ENCODE results near the gene ELP4.

ELP4 gene

GRCh38 chr11:31780480-31780971, 271.0 kb downstream of the ELP4 start:
- H3K9me3 ChIP-seq (ENCODE audit: low read length), result no peaks in the 10 kb centered on the region
- H3K4me2 ChIP-seq (ENCODE audit: low read length), result no peak overlapping the region
- H3K4me1 ChIP-seq (ENCODE audit: insufficient read depth, low read length, severe bottlenecking), result no peaks in the 10 kb centered on the region
- no peaks in the 10 kb centered on the region for H3K27me3 ChIP-seq (ENCODE audit: insufficient read depth, low read length)
- no peak for TF ChIP-seq EZH2 (IDR thresholded peaks at IDR 0.05; ENCODE audit: borderline replicate concordance, low read length)
- no peak for TF ChIP-seq CTCF (IDR thresholded peaks at IDR 0.05; ENCODE audit: low read length)
- H3K79me2 ChIP-seq (ENCODE audit: insufficient read depth, low read length), result no peaks in the 10 kb centered on the region
- H3F3A ChIP-seq (ENCODE audit: insufficient read depth, low read length), result no peaks in the 10 kb centered on the region
- no peak overlapping the region for H3K4me3 ChIP-seq (ENCODE audit: low read depth, low read length, poor library complexity, severe bottlenecking)
- no peaks in the 10 kb centered on the region for H3K36me3 ChIP-seq (ENCODE audit: insufficient read depth, low read length)
- H3K9me2 ChIP-seq (ENCODE audit: low read depth, low read length), result no peaks in the 10 kb centered on the region
- no peak overlapping the region for H2AFZ ChIP-seq (ENCODE audit: low read length)
- H3K27ac ChIP-seq (ENCODE audit: low read depth, low read length, poor library complexity, severe bottlenecking), result no peak overlapping the region
- no peaks in the 10 kb centered on the region for H4K20me1 ChIP-seq (ENCODE audit: insufficient read depth, low read length)
- no peak overlapping the region for H3K9ac ChIP-seq (ENCODE audit: low read length)

GRCh38 chr11:31782257-31782656, 272.7 kb downstream of the ELP4 start:
- H3K36me3 ChIP-seq (ENCODE audit: insufficient read depth, low read length), result no peaks in the 10 kb centered on the region
- H3K4me2 ChIP-seq (ENCODE audit: low read length), result no peak overlapping the region
- no peaks in the 10 kb centered on the region for H3K79me2 ChIP-seq (ENCODE audit: insufficient read depth, low read length)
- no peaks in the 10 kb centered on the region for H4K20me1 ChIP-seq (ENCODE audit: insufficient read depth, low read length)
- no peaks in the 10 kb centered on the region for H3K9me3 ChIP-seq (ENCODE audit: low read length)
- no peak for TF ChIP-seq CTCF (IDR thresholded peaks at IDR 0.05; ENCODE audit: low read length)
- no peak for TF ChIP-seq EZH2 (IDR thresholded peaks at IDR 0.05; ENCODE audit: borderline replicate concordance, low read length)
- H3K9ac ChIP-seq (ENCODE audit: low read length), result no peak overlapping the region
- H3K4me1 ChIP-seq (ENCODE audit: insufficient read depth, low read length, severe bottlenecking), result no peaks in the 10 kb centered on the region
- H2AFZ ChIP-seq (ENCODE audit: low read length), result no peak overlapping the region
- no peaks in the 10 kb centered on the region for H3K9me2 ChIP-seq (ENCODE audit: low read depth, low read length)
- no peak overlapping the region for H3K4me3 ChIP-seq (ENCODE audit: low read depth, low read length, poor library complexity, severe bottlenecking)
- no peaks in the 10 kb centered on the region for H3K27me3 ChIP-seq (ENCODE audit: insufficient read depth, low read length)
- no peaks in the 10 kb centered on the region for H3F3A ChIP-seq (ENCODE audit: insufficient read depth, low read length)
- no peak overlapping the region for H3K27ac ChIP-seq (ENCODE audit: low read depth, low read length, poor library complexity, severe bottlenecking)

GRCh38 chr11:31783252-31783651, 273.7 kb downstream of the ELP4 start:
- Histone ChIP-seq H2AFZ (ENCODE audit: low read length) (no peak overlapping the region), H3K4me2 (ENCODE audit: low read length) (no peak overlapping the region), H3K9ac (ENCODE audit: low read length) (no peak overlapping the region), H3K4me1 (ENCODE audit: insufficient read depth, low read length, severe bottlenecking) (no peaks in the 10 kb centered on the region), H3K79me2 (ENCODE audit: insufficient read depth, low read length) (no peaks in the 10 kb centered on the region), H4K20me1 (ENCODE audit: insufficient read depth, low read length) (no peaks in the 10 kb centered on the region), H3K27ac (ENCODE audit: low read depth, low read length, poor library complexity, severe bottlenecking) (no peak overlapping the region), H3K9me2 (ENCODE audit: low read depth, low read length) (no peaks in the 10 kb centered on the region), H3F3A (ENCODE audit: insufficient read depth, low read length) (no peaks in the 10 kb centered on the region), H3K4me3 (ENCODE audit: low read depth, low read length, poor library complexity, severe bottlenecking) (no peak overlapping the region), H3K9me3 (ENCODE audit: low read length) (no peaks in the 10 kb centered on the region), H3K27me3 (ENCODE audit: insufficient read depth, low read length) (no peaks in the 10 kb centered on the region), H3K36me3 (ENCODE audit: insufficient read depth, low read length) (no peaks in the 10 kb centered on the region)
- no peak for TF ChIP-seq EZH2 (IDR thresholded peaks at IDR 0.05; ENCODE audit: borderline replicate concordance, low read length)
- no peak for TF ChIP-seq CTCF (IDR thresholded peaks at IDR 0.05; ENCODE audit: low read length)
